GM12872 (cell line): ENCODE results near the gene ADAM12.

ENCODE experiments used
- TF ChIP-seq, protein P1 (sequence below): IDR thresholded peaks from 3 replicates; pipeline ENCODE4 v1.5.1; 2011; ENCODE audit warnings: low read depth, mild to moderate bottlenecking, low read length, moderate library complexity; ENCODE audit not compliant: insufficient read depth

The ADAM12 gene

DNA sequence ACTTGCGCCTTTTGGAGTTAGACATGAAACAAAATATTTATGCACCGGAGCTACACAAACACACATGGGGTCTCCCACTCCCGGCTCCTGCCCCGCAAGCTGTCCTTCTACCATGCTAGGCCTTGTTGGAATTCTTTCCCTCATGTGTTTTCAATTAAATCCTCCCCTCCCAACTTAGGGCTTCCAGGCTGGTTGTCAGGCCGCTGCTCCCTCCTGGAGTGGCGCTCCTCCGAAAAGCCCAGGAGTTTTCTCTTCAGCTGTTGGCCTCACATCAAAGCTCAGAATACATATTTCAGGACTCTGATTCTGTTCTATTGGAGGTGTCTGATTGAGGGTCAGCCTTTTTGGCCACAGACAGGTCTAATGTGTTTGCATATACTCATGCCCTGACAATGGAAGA is 378.6 kb downstream of the ADAM12 start:
- TF ChIP-seq, protein P1, sequence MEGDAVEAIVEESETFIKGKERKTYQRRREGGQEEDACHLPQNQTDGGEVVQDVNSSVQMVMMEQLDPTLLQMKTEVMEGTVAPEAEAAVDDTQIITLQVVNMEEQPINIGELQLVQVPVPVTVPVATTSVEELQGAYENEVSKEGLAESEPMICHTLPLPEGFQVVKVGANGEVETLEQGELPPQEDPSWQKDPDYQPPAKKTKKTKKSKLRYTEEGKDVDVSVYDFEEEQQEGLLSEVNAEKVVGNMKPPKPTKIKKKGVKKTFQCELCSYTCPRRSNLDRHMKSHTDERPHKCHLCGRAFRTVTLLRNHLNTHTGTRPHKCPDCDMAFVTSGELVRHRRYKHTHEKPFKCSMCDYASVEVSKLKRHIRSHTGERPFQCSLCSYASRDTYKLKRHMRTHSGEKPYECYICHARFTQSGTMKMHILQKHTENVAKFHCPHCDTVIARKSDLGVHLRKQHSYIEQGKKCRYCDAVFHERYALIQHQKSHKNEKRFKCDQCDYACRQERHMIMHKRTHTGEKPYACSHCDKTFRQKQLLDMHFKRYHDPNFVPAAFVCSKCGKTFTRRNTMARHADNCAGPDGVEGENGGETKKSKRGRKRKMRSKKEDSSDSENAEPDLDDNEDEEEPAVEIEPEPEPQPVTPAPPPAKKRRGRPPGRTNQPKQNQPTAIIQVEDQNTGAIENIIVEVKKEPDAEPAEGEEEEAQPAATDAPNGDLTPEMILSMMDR = no peak

DNA sequence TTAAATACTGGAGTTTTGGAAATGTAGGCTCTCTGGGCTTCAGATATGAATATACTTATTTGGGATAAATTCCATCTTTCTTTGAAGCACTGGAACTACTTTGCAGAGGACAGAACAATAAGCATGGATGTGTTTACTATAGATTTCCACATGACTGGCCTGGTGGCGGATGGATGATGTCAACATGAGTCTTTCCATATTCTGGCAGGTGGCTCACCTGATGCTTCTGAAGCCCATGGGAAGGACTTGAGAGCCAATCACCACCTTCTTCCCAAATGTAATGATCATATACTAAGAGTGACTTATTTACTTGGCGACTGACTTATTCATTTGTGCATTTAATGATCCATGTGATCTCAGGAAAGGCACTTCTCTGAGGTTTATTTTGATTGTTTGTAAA is 381.4 kb downstream of the ADAM12 start:
- TF ChIP-seq, protein P1 = no peak

- TF ChIP-seq, protein P1 = no peak
Measured at GRCh38 chr10:126006264-126006663, 382.0 kb downstream of the ADAM12 start.

DNA sequence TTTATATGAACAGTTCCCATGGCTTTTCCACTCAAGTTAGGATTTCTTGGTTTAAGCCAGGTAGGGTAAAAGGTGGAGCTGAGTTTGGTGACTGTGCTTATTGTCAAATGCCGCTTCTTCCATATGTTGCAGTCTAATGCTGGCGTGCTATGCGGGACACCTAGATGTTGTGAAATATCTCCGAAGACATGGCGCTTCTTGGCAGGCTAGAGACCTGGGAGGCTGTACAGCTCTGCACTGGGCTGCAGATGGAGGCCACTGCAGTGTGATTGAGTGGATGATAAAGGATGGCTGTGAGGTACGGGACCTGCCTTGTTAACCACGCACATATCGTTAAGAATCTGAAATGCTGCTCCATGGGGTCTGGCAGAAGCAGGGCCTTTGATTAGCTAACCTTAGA is 383.5 kb downstream of the ADAM12 start:
- TF ChIP-seq, protein P1 = no peak

GRCh38 chr10:126001576-126001975 is 386.7 kb downstream of the ADAM12 start:
- TF ChIP-seq, protein P1 = no peak

- TF ChIP-seq, protein P1 = no peak
Measured at GRCh38 chr10:125999694-126000093, 388.6 kb downstream of the ADAM12 start.

GRCh38 chr10:125997586-125997985 is 390.7 kb downstream of the ADAM12 start:
- TF ChIP-seq, protein P1 = no peak

DNA sequence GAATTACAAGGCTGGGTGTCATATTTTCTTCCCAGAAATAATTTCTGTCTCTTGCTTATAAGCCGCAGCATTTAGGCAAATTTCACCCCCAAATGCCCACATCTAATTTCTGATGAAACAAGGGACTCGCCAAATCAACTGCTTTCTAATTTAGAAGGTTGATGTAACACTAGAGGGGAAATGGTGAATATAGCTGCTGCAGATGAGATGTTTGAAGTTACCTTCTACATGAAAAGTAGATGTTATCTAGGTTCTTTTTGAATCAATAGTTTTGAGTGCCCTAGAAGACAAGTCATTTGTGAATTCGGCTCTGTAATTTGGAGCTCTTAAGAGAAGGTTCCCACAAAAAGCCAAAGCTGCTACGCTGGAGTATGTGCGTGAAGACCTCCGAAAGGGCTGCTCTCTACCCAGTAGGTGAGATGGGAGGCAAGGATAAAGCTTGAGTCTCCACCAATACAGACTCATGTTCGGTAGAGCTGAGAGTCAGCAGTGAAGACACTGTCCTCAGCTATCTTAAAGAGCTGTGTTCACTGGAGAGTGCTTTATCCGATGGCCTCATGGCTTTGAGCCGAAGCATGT is 392.5 kb downstream of the ADAM12 start:
- TF ChIP-seq, protein P1 = no peak
